Gastroesophageal sphincter (tissue), 4 donors: ENCODE results near the gene CHST5. TPM values are rescaled to one million over a fixed set of nuclear protein-coding genes. Genes with fewer than 3 reads are reported as not detected.

Experiments
- ATAC-seq: fragments of 150-250 bp; one replicate; pipeline ENCODE4 v1.9.1; 2016; ENCODE audit warnings: mild to moderate bottlenecking, moderate library complexity
- H3K27ac ChIP-seq, 4 donors: fragments of 200-600 bp; sonication (generic) in 3 of 4; 1 replicate in 3 of 4; 2 replicates in 1 of 4; pipeline ENCODE4 v1.5.1; 2016 to 2019
- H3K27me3 ChIP-seq: fragments of 200-600 bp; sonication (generic); one replicate; pipeline ENCODE4 v1.5.1; 2019
- H3K36me3 ChIP-seq, 2 donors: fragments of 200-600 bp; sonication (generic); one replicate each; pipeline ENCODE4 v1.5.1; 2019; ENCODE audit warnings: control low read depth in 1 of 2
- H3K4me1 ChIP-seq, 3 donors: fragments of 200-600 bp; sonication (generic); 1 replicate in 2 of 3; 2 replicates in 1 of 3; pipeline ENCODE4 v1.5.1; 2016 to 2019; ENCODE audit warnings: control low read depth in 2 of 3
- H3K4me3 ChIP-seq, 2 donors: fragments of 200-600 bp; sonication (generic); one replicate each; pipeline ENCODE4 v1.5.1; 2019; ENCODE audit warnings: mild to moderate bottlenecking in 1 of 2, moderate library complexity in 1 of 2
- H3K9me3 ChIP-seq, 3 donors: fragments of 200-600 bp; sonication (generic); one replicate each; pipeline ENCODE4 v1.5.1; 2017 to 2019; ENCODE audit warnings: control low read depth in 2 of 3
- EP300 ChIP-seq: sonication (generic); formaldehyde crosslinking; IDR thresholded peaks from one replicate; pipeline ENCODE4 v1.6.1; 2017; ENCODE audit warnings: antibody characterized with exemption, mild to moderate bottlenecking
- POLR2A ChIP-seq, 2 donors: fragments of 450-650 bp; IDR thresholded peaks; one replicate each; pipeline ENCODE4 v1.6.1; 2017; ENCODE audit warnings: antibody characterized with exemption in 2 of 2, mild to moderate bottlenecking in 2 of 2, moderate library complexity in 1 of 2
- POLR2AphosphoS5 ChIP-seq: sonication (generic); formaldehyde crosslinking; IDR thresholded peaks from one replicate; pipeline ENCODE4 v1.6.1; 2017; ENCODE audit warnings: antibody characterized with exemption
- whole genome bisulfite sequencing, 2 donors: methylation state at CpG; one replicate each; pipeline ENCODE4 v1.1.5; 2018; ENCODE audit warnings: low coverage in 1 of 2; 5-methylcytosine and 5-hydroxymethylcytosine counted together
- total RNA-seq, 4 donors: library from RNA; depleted of rRNA; stranded (reverse); fragments of >200 nt; gene quantifications; one replicate each; pipeline ENCODE4 v1.1.0, GENCODE V29; 2016
- TF ChIP-seq, protein P1 (sequence below), 4 experiments: fragments of 200-600 bp in 2 of 4; fragments of 450-650 bp in 2 of 4; sonication (generic) in 1 of 4; IDR thresholded peaks; one replicate each; pipeline ENCODE4 v1.5.1; 2017 to 2019; ENCODE audit warnings: antibody characterized with exemption in 4 of 4, mild to moderate bottlenecking in 2 of 4, moderate library complexity in 2 of 4

CHST5 gene
- total RNA-seq, 4 donors from 2014 or later: not detected

DNA sequence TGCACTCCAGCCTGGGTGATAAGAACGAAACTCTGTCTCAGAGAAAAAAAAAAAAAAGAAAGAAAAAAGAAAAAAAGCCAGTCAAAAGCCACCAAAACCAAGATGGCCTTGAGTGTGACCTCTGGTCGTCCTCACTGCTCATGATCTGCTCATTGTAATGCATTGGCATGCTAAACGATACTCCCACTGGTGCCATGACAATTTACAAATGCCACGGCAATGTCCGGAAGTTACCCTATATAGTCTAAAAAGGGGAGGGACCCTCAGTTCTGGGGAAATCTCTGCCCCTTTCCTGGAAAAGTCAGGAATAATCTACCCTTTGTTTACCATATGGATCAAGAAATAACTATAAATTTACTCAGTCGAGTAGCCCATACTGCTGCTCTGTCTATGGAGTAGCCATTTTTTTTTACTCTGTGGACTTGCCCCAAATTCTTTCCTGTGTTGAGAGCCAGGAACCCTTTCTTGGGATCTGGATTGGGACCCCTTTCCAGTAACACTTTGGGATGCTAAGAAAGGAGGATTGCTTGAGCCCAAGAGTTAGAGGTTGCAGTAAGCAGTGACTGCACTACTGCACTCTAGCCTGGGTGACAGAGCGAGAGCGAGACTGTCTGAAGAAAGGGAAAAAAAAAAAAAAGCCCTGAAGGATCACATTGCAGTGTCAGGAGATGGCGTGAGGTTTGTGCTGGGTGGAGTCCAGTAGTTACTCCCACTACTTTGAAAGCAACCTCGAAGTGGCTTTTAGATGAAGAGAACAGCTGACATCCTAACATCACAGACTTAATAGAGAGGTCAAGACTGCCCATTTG is 23.9 kb upstream of the CHST5 start:
- H3K4me3 ChIP-seq: no peak overlapping the region
- H3K4me1 ChIP-seq: peaks cover 0 to 14% (median 0%) of the 10 kb centered on the region in 3 donors
- no peaks in the 10 kb centered on the region for H3K9me3 ChIP-seq
- WGBS, 2 donors: 47 to 53% methylated on average over 5 to 9 of the region's 10 CpGs
- no peaks in the 10 kb centered on the region for H3K27me3 ChIP-seq
- ATAC-seq: no peak
- H3K27ac ChIP-seq: no peak overlapping the region
- no peaks in the 10 kb centered on the region for H3K36me3 ChIP-seq
- TF ChIP-seq, protein P1, sequence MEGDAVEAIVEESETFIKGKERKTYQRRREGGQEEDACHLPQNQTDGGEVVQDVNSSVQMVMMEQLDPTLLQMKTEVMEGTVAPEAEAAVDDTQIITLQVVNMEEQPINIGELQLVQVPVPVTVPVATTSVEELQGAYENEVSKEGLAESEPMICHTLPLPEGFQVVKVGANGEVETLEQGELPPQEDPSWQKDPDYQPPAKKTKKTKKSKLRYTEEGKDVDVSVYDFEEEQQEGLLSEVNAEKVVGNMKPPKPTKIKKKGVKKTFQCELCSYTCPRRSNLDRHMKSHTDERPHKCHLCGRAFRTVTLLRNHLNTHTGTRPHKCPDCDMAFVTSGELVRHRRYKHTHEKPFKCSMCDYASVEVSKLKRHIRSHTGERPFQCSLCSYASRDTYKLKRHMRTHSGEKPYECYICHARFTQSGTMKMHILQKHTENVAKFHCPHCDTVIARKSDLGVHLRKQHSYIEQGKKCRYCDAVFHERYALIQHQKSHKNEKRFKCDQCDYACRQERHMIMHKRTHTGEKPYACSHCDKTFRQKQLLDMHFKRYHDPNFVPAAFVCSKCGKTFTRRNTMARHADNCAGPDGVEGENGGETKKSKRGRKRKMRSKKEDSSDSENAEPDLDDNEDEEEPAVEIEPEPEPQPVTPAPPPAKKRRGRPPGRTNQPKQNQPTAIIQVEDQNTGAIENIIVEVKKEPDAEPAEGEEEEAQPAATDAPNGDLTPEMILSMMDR (IDR thresholded peaks at IDR 0.05): no peak
- TF ChIP-seq POLR2AphosphoS5 (no peak), POLR2A (IDR thresholded peaks at IDR 0.05) (no peak), EP300 (no peak)

DNA sequence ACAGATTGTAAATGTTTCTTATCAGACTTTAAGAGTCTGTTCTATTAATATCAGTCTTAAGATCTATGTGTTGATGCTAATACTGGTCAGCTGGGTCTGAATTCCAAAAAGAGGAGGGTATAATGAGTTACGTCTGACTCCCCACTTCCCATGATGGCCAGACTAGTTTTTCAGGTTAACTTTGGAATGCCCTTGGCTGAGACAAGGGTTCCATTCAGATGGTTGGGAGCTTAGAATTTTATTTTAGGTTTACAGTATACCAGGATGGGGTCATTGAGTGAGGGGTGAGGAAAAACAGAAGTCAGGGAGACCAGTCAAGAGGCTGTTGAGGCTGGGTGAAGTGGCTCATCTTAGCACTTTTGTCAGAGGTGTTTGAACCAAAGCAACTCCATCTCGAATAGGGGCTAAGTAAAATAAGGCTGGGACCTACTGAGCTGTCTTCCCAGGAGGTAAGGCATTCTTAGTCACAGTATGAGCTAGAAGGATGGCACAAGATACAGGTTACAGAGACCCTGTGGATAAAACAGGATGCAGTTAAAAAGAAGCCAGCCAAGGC is 23.0 kb upstream of the CHST5 start:
- no peak for ATAC-seq
- peaks cover 0 to 22% (median 0%) of the 10 kb centered on the region in 3 donors for H3K4me1 ChIP-seq
- no peaks in the 10 kb centered on the region for H3K9me3 ChIP-seq

DNA sequence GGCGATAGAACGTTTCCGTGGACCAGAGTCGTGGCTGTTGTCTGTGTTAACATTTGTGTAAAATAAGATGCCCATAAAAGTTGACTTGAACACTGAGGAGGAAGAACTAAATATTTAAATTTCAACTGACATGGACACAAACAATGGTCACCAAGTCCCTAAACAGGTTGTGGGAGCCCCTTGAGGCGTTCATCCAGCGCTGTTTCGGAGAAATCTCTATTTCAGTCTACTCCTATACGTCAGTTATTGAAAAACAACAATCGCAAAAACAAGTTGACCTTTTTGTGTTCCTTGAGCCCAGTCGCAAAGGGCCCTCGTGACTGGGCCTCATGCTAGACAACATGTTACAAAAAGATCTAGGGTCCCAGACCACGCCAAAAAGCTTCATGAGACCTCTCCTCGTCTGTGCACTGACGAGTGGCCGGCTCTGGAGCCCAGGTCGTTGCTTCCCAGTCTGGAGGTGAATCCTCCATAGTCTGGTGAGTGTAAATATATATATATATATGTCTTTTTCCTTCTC is 20.6 kb upstream of the CHST5 start:
- ATAC-seq: no peak
- Histone ChIP-seq H3K27me3 (no peaks in the 10 kb centered on the region), H3K36me3 (no peaks in the 10 kb centered on the region), H3K4me1 (peaks cover 0 to 22% (median 0%) of the 10 kb centered on the region in 3 donors), H3K27ac (peak overlapping the region; percentile 31 to 91 (median 80)), H3K9me3 (no peaks in the 10 kb centered on the region), H3K4me3 (peak overlapping the region; percentile 39 to 66)
- WGBS, 2 donors: 26 to 36% methylated on average over 12 to 13 of the region's 16 CpGs
- TF ChIP-seq EP300 (no peak), POLR2A (IDR thresholded peaks at IDR 0.05) (no peak), POLR2AphosphoS5 (peak; percentile 1)

More for the DNA sequence above, 23.0 kb upstream of the CHST5 start:
- Histone ChIP-seq H3K27me3 (no peaks in the 10 kb centered on the region), H3K36me3 (no peaks in the 10 kb centered on the region), H3K27ac (no peak overlapping the region), H3K4me3 (no peak overlapping the region)
- 68 to 88% methylated on average over 1 to 2 of the region's 2 CpGs for WGBS, 2 donors
- no peak for TF ChIP-seq EP300
- no peak for TF ChIP-seq POLR2AphosphoS5
- no peak for TF ChIP-seq POLR2A (IDR thresholded peaks at IDR 0.05)
- TF ChIP-seq, protein P1 (IDR thresholded peaks at IDR 0.05): no peak

DNA sequence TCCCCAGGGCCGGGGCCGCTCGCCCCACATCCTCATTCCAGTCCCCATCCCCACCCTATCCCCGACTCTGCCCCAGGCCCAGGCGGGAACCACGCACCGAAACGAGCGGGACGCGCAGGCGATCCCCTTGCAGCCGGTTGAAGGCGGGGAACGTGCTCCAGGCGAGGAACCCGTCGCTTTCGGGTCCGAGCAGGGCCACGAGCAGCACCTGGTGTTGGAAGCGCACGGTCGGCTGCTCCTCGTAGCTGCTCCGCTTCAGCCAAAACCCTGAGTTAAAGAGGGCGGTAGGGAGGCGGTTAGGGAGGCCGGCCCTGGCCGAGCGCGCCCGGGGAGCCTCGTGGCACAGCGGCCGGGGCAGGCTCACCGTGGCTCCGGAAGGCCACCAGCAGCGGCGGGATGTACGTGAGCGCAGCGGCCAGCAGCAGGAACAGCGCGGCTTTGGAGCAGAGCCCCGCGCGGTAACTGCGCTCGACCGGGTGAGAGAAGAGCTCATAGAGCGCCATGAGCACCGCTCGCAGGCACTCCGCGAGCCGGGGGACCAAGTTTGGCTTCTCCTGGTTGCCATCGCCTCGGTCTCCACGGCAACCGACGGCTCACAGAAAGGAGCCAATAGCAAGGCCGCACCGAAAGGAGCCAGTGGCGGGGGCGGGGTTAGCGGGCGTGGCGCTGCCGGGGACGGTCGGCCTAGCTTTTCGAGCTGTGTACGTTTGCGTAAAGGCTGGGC is 20.0 kb upstream of the CHST5 start, which contains the start of gene TMEM231:
Gene TMEM231 (minus strand): TSS at position 546 of the 724 bp plus-strand sequence. CDS start 43 bp downstream, at position 503.
- ATAC-seq: peak; percentile 97
- TF ChIP-seq POLR2AphosphoS5 (peak; percentile 42), POLR2A (IDR thresholded peaks at IDR 0.05) (peak in 1 of 2 donors; percentile 30), EP300 (no peak)
- TF ChIP-seq, protein P1 (IDR thresholded peaks at IDR 0.05): no peak
- WGBS, 2 donors: 0% methylated on average over 2 of the region's 75 CpGs; no CpG with 5 or more reads in 1 of the 2 donors
- H3K27me3 ChIP-seq: no peaks in the 10 kb centered on the region
- peaks cover 0 to 22% (median 0%) of the 10 kb centered on the region in 3 donors for H3K4me1 ChIP-seq
- no peaks in the 10 kb centered on the region for H3K9me3 ChIP-seq
- H3K27ac ChIP-seq: peak within 1 kb of the TSS; percentile 31 to 91 (median 80)
- H3K36me3 ChIP-seq: no peaks in the 10 kb centered on the region
- peak within 1 kb of the TSS; percentile 39 to 66 for H3K4me3 ChIP-seq

DNA sequence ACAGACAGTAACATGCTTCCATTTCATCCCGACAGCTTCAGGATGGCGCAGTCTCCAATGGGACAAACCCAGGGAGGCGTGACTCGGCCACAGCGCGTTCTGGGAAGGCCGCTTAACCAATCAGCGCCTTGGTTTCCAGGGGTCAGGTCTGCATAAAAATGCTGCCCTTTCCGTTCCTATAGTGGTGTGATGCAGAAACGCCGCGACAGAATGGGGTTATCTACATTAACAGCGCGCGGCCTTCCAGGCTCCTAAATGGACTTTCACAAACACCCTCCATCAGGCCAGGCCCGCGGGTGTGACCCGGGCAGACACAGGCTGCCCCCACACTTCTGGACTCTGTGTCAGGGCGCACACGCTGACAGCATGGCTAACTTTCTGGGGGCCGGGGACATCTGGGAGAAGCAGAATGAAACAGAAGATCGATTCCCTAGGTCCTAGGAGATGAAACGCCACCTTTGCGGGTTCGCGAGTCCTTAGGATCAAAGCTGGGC is 19.4 kb upstream of the CHST5 start:
- Histone ChIP-seq H3K9me3 (no peaks in the 10 kb centered on the region), H3K4me1 (peaks cover 0 to 22% (median 0%) of the 10 kb centered on the region in 3 donors), H3K4me3 (peak overlapping the region; percentile 39 to 66), H3K36me3 (no peaks in the 10 kb centered on the region), H3K27me3 (no peaks in the 10 kb centered on the region), H3K27ac (peak overlapping the region; percentile 7 to 91 (median 80))
- ATAC-seq: peak; percentile 77
- TF ChIP-seq POLR2AphosphoS5: peak; percentile 40
- TF ChIP-seq, protein P1 (IDR thresholded peaks at IDR 0.05): no peak
- WGBS, 2 donors: 0 to 2% methylated on average over 10 to 11 of the region's 26 CpGs
